Brain microvascular endothelial cell (primary cell): ENCODE data around the gene MAML1.

Experiments used
- DNase-seq: peaks from one replicate; pipeline ENCODE4 v3.0.0-alpha.2; 2020
- H3K27ac ChIP-seq: fragments of 250-450 bp; sonication (Bioruptor Pico); 2 replicates; pipeline ENCODE4 v1.5.1; 2020; ENCODE audit warnings: mild to moderate bottlenecking, moderate library complexity
- H3K27me3 ChIP-seq: fragments of 250-450 bp; sonication (Bioruptor Pico); replicated peaks from 2 replicates; pipeline ENCODE4 v1.5.1; 2020; ENCODE audit warnings: mild to moderate bottlenecking
- H3K36me3 ChIP-seq: fragments of 250-450 bp; sonication (Bioruptor Pico); replicated peaks from 2 replicates; pipeline ENCODE4 v1.5.1; 2020; ENCODE audit warnings: mild to moderate bottlenecking
- H3K4me3 ChIP-seq: 2 replicates; pipeline ENCODE4 v1.5.1; 2011; ENCODE audit warnings: low read depth, mild to moderate bottlenecking, control low read depth, low read length, moderate library complexity
- CTCF ChIP-seq: IDR thresholded peaks from 2 replicates; pipeline ENCODE4 v1.5.1; 2011; ENCODE audit warnings: low read depth, mild to moderate bottlenecking, moderate library complexity, low read length, control low read depth, inconsistent platforms; ENCODE audit errors: missing control alignments
- in situ Hi-C: cut with HindIII; loops from 2 replicates; pipeline ENCODE4 v1.10.0; 2017; ENCODE audit warnings: low sequenced_read_pairs, low pct_ligation_motif_present

Gene MAML1

DNA sequence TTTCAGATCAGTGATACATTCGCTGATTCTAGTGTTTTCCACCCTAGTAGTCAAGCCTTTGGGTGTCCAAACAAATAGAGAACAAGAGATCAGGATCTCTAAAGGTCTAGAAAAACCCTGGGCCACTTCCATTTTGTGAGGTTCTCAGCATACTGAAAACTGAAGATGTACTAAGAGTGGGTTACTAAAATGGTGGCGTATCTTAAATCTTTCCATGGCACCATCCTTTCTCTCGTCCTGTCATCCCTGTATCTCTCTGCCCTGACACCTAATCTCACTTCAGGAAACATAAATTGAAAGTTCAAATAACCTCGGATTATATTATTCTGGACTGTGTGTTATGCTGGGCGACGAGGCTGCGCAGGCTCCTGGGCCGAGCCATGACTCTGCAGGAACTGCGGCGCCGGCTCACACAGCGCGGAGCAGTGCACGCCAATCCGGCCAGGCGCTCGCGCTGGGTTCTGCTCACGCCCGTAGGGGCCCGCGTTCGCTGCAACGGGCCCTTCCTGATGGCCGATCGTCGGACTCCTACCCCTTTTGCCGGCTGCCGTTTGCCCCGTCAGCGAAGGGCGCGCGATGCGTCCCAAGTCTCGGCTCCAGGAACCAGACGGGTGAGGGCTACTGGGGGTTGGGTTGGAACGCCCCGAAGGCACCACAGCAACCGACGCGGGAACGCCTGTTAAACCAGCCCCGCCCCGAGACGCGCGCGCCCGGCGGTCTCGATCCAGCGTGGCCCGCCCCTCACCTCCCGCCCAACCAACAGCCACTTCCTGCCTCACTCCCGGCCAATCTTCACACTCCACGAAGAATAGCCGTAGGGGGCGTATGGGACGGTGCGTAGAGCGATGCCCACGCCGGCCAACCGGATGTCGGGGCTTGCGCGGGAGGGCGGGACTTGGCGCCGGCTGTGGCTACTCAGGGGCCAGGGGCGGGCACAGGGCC, 34.4 kb upstream of the MAML1 start:
- peaks cover 12% of the 10 kb centered on the region for H3K36me3 ChIP-seq

DNA sequence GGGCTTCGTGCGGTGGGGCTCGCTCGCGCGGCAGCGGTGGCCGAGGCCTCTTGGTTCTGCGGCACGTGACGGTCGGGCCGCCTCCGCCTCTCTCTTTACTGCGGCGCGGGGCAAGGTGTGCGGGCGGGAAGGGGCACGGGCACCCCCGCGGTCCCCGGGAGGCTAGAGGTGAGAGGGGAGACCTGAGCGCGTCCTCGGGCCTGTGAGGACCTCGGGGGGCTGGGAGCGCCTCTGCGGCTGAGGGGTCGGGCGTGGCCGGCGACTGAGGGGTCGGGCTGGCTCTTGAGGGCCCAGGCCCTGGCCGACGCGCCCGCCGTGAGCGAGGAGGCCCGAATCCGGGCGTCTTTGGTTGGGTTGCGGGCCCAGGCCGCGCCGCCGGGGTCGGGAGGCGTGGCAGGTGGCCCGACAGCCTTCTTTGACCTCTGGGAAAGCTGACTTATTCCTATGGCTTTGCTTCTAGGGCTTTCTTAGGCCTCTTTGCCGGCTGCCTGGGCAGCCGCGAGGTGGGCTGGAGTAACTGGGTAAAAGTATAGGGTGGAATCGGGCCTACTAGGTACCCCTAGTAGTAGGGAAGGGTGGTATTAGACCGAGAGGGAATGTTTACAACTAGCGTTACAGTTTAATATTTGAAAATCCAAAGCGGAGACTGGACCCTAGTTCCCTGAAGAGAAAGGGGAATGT, 33.5 kb upstream of the MAML1 start, which contains the start of gene CANX:
Gene CANX, plus strand, starts transcription at position 33 of the 681 bp plus-strand sequence. CDS start 6,715 bp downstream, outside the sequence.
- no peak for TF ChIP-seq CTCF
- H3K27me3 ChIP-seq, result no peaks in the 10 kb centered on the region
- H3K4me3 ChIP-seq, result peak within 1 kb of the TSS; percentile 88
- in situ Hi-C loops, result no loop called here
- peak within 1 kb of the TSS; percentile 95 for H3K27ac ChIP-seq
- H3K36me3 ChIP-seq, result peaks cover 17% of the 10 kb centered on the region
- DNase-seq, result peak; percentile 2

More for the DNA sequence above, 34.4 kb upstream of the MAML1 start:
- peak overlapping the region; percentile 95 for H3K27ac ChIP-seq
- in situ Hi-C loops, result no loop called here
- no peak for TF ChIP-seq CTCF
- peak; percentile 100 for DNase-seq
- peak overlapping the region; percentile 88 for H3K4me3 ChIP-seq
- H3K27me3 ChIP-seq, result no peaks in the 10 kb centered on the region

- no peak for TF ChIP-seq CTCF
- Histone ChIP-seq H3K4me3 (peak overlapping the region; percentile 88), H3K36me3 (peaks cover 20% of the 10 kb centered on the region), H3K27ac (peak overlapping the region; percentile 95), H3K27me3 (no peaks in the 10 kb centered on the region)
- in situ Hi-C loops, result no loop called here
- DNase-seq, result peak; percentile 28
Observed at GRCh38 chr5:179699616-179700237, 32.9 kb upstream of the MAML1 start.

DNA sequence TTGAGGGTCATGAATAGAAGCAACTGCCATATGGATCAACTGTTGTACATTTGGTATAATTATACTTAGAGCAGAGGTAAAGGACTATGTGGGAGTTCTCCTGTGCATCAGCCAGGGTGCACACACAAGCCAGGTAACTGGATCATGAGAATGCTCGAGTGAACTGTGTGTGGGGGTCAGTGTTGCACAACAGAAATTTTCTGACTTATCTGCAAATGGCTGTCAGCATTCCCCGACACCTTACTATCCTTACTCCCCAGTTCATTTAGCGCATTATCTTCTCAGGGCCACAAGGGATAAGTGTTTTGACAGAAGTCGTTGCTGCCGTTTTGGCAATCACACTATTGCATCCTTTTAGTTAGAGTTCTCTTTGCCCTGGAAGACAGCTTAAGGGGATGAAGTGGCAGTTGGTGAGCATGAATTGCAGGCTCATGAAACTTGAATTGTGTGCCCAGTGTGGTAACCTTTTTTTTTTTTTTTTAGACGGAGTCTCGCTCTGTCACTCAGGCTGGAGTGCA, 32.2 kb upstream of the MAML1 start:
- H3K27ac ChIP-seq, result peak overlapping the region; percentile 95
- no peak for TF ChIP-seq CTCF
- peaks cover 26% of the 10 kb centered on the region for H3K36me3 ChIP-seq
- in situ Hi-C loops, result no loop called here
- H3K27me3 ChIP-seq, result no peaks in the 10 kb centered on the region
- peak; percentile 7 for DNase-seq
- H3K4me3 ChIP-seq, result peak overlapping the region; percentile 88

- H3K27ac ChIP-seq, result no peak overlapping the region
Observed at GRCh38 chr5:179716286-179716685, 16.3 kb upstream of the MAML1 start.

More at GRCh38 chr5:179716286-179716685, 16.3 kb upstream of the MAML1 start:
- no peak for TF ChIP-seq CTCF
- Histone ChIP-seq H3K27me3 (no peaks in the 10 kb centered on the region), H3K36me3 (peaks cover 82% of the 10 kb centered on the region), H3K4me3 (no peak overlapping the region)
- in situ Hi-C loops, result no loop called here
- DNase-seq, result peak; percentile 11
